ENCODE results near the gene SLC24A4.

Gene SLC24A4

GRCh38 chr14:92323011-92323915 is at the start of gene SLC24A4:
TSS of gene SLC24A4 (plus strand) at chr14:92323165. CDS start at chr14:92323831, 666 bp downstream.
- no peak for DNase-seq

- DNase-seq: no peak
Observed at GRCh38 chr14:92273166-92273565, 49.8 kb upstream of the SLC24A4 start.

DNA sequence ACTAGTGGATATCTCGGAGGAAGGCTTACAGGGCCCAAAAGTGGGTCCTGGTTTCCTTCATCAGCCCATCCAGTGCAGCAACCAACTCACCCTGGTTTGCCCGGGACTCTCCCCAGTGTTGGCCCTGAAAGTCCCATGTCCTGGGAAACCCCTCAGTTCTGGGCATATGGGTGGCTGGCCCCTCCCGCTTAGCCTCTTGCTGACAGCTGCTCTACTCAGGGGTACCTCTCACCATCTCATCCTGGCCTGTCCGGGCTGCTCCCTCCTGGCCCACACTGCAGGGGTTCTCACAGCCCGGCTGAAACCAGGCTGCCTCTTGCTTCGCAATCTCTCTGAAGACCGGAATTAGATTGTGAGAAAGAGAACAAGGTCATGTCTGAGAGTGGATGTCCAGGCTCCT is 48.9 kb upstream of the SLC24A4 start:
- DNase-seq: no peak

DNA sequence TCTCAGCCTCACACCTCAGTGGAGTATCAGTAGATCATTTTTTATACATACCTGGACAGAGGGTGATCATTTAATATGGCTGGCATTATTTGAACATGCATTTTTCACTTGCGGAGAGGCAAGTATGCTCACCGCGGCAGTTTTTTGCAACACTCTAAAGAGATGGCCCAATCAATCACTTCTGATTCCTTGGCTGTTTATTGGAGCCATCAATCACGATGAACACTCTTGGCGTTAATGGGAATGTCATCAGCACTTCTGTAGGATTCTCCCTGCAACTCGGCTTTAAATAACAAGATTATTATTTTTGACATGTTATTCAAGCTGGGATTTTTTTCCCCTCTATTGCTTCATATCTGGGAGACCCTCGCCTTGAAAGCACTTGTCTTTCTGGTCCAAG is 46.9 kb upstream of the SLC24A4 start:
- DNase-seq: no peak

- no peak for DNase-seq
Observed at GRCh38 chr14:92277031-92277430, 45.9 kb upstream of the SLC24A4 start.

- DNase-seq: no peak
Observed at GRCh38 chr14:92280554-92281262, 42.3 kb upstream of the SLC24A4 start.

GRCh38 chr14:92282669-92283068 is 40.3 kb upstream of the SLC24A4 start:
- no peak for DNase-seq

DNA sequence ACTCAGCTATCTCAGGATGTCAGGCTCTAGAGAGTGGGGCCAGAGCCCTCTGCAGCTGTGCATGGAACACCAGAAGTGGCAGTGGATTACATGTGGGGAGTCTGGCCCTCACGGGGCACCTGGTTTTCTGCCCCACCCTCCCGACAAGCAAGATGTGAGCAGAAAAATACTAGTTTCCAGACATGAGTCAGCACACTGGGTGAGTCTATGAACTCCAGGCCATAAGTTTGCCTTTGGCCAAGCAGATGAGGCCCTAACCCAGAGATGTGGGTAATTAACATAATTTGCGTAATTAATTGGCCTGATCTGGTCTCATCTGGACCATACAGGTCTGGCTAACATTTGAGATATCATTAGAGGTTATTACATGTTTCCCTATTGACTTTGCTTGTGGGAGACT is 37.7 kb upstream of the SLC24A4 start:
- no peak for DNase-seq

GRCh38 chr14:92287987-92288386 is 35.0 kb upstream of the SLC24A4 start:
- no peak for DNase-seq

DNA sequence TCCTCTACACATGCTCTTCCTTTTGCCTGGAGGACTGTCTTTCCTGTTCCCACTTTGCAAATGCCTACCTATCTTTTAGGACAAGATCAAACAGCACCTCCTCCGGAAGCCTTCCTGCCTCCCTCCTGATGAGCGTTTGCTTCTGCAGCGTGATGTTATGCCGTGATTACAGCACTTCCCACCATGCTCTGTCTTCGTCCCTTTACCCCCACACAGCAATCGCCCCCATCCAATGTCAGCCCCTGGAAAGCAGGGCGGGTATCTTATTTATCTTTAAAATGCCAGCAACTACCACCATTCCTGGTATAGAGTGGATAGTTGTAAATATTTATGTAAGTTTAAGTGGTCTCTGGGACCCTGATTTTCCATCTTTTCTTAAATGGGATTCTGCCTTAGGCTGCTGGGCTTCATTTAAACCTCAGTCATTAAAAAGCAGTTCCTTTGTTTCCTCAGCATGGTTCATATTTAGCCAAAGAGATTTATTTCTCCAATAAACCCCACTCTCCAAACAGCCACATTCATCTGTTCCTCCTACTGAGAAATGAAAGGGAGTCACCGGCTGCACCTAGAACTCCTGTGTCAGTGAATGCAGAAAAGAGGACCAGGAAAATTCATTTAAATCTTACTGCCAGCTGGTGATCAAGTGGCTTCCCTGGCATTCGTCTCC is 33.8 kb upstream of the SLC24A4 start:
- no peak for DNase-seq

GRCh38 chr14:92292673-92293072 is 30.3 kb upstream of the SLC24A4 start:
- DNase-seq: no peak

DNA sequence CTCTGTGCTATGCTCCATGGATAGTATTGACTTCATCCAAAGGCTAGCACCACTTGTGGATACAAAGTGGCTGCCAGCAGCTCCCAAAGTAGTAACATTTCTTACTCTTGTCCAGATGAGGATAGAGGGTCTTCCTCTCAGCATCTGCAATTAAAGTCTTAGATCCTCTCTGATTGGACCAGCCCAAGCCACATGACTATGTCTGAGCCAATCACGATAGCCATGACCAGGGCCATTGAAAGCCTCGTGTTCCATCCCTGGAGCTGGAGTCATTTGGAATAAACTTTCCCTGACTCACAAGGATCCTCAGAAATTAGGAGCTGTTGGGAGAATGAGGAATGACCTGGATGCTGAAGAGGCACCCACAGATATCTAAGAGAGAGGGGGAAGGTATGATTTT is 28.5 kb upstream of the SLC24A4 start:
- DNase-seq: no peak

DNA sequence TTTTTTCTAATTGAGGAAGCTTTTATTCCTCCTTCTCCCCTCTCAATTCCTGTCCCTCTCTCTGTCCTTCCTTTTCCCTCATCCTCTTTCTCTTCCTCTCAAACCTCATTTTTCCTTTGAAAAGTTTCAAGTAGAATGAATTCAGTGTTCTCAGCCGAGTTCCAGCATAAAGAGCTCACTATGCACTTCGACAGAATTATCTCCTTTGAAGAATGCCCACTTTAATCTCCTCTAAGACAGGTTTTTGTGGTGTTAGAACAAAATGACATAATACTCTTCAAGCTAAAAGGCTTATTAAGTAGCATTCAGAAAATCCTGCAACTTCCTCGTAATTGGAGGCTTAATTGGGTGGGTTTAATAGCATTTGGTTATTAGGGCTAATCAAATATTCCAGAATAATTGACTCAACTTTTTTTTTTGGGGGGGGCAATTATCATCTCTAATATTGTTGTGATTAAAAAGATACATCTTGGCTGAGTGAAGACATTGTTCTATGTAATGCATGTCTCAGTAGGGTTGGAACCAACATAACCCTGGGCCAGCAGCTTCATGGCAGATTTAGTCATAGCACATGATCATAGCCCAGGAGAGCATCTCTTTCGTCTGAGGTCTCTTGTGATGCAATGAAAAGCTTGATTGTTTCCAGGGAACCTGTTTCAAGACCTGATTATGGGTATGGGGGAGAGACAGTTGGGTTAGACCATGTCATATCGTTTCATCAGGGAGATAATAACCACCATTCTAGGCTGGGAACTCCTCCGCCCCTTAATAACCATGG is 25.0 kb upstream of the SLC24A4 start:
- no peak for DNase-seq

DNA sequence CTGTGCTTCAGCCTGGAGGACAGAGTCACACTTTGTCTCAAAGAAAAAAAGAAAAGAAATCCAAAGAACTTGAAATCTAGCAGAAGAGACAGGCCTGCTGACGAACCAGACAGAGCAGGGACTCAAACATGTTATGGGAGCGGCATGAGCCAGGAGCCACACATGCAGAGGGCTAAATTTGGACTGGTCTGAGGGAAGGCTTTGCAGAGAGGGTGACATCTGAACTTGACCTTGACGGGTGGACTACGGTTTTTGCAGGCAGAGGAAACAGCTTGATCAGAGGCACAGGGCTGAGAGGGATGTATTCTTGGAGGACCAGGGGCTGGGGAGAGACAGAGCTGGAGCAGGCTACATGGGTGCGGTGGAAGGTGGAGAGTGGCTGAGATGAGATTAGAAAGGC is 20.5 kb upstream of the SLC24A4 start:
- DNase-seq: no peak

GRCh38 chr14:92308716-92309115 is 14.2 kb upstream of the SLC24A4 start:
- DNase-seq: no peak

GRCh38 chr14:92309968-92310530 is 12.9 kb upstream of the SLC24A4 start:
- DNase-seq: no peak

GRCh38 chr14:92310776-92311375 is 12.1 kb upstream of the SLC24A4 start:
- DNase-seq: no peak

GRCh38 chr14:92314182-92314581 is 8.8 kb upstream of the SLC24A4 start:
- DNase-seq: no peak

- DNase-seq: no peak
Observed at GRCh38 chr14:92315050-92315805, 7.7 kb upstream of the SLC24A4 start.

- DNase-seq: no peak
Observed at GRCh38 chr14:92316176-92316575, 6.8 kb upstream of the SLC24A4 start.

DNA sequence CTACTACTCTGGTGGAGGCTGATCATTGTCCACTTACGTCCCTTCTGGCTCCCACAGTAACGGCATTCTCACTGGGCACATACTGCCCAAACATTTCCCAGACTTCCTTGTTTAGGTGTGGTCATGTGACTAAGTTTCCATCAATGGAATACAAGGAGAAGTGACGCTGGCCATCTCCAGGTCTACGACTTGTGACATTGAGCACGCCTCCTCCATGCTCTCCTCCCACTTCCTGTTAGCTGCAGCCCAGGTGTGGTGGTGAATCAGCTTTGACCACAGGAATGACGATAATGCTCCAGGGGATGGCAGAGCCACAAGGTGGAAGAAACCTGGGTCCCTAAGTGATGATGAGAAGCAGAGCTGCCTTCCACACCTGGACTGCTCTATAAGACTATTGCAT is 6.0 kb upstream of the SLC24A4 start:
- DNase-seq: no peak

Measured in NCI-H1436 (cell line).